Measurements from ENCODE around the gene CCL22. TPM values are rescaled to one million over a fixed set of nuclear protein-coding genes. Genes with fewer than 3 reads are reported as not detected.
"Not testable (repeated sequence)": the region's sequence is repeated elsewhere in the genome, so short reads cannot be mapped to it uniquely, and the experiment has no call there.

Gene CCL22
- total and polyA plus RNA-seq, 2 of the 4 experiments (the other 2 are of a cell fraction) = not detected

DNA sequence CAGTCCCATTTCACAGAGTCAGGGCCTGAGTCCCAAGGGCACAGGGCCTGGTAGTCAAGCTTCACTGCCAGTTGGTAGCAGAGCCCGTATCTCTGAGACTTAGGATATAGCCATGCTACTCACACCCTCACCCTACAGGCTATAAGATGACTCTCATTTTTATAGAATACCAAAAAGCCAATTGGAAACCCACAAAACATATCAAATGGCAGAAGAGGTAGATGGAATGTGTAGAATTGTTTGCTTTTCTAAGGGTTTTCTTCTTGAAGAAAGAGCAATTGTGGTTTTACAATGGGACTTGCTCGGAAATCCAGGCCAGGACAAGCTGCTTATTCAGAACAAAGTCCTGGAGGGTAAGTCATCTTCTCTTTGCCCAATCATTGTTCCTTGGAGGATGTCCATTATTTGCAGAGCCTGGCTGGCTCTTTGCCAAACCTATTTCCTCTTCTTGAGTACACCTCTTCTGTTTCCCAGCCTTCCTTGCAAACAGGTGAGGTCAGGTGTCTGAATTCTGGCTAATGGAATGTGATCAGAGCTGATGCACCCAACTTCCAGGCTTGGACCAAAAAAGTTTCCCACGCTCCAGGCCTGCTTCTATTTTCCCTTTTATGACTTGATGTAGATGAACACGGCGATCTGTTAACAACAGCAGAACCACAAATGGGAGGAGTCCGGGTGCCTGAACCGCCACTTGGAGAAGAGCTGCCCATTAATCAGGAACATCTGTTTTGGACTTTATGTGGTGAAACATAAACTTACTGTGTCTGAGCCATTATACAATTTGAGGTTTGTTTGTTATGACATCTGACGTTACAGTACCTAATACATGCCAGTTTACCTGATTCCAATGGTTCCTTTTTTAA is 16.9 kb upstream of the CCL22 start:
- Histone ChIP-seq H2AK5ac (ENCODE audit: low read depth, low read length) (no peak overlapping the region), H3K79me1 (ENCODE audit: low read depth in 1 of 2, low read length in 2 of 2) (no peaks in the 10 kb centered on the region), H4K5ac (ENCODE audit: low read depth, low read length) (no peak overlapping the region), H2BK15ac (ENCODE audit: low read depth, low read length) (no peak overlapping the region), H3K9me3 (ENCODE audit: control insufficient read depth, insufficient read depth, low read length) (peaks cover 5% of the 10 kb centered on the region), H2AFZ (replicated peaks; ENCODE audit: low read length, poor library complexity) (no peak overlapping the region), H3K14ac (replicated peaks; ENCODE audit: low read depth, low read length) (no peak overlapping the region), H3K23ac (ENCODE audit: low read depth, low read length) (no peak overlapping the region), H2BK120ac (ENCODE audit: low read depth, low read length) (no peak overlapping the region), H2AK9ac (replicated peaks; ENCODE audit: low read depth, low read length, poor library complexity) (no peak overlapping the region), H3K9ac (ENCODE audit: low read depth, low read length) (no peak overlapping the region), H4K20me1 (ENCODE audit: insufficient read depth, low read length) (peaks cover 20% of the 10 kb centered on the region), H3K27me3 (ENCODE audit: control insufficient read depth, insufficient read depth, low read length) (peaks cover 39% of the 10 kb centered on the region), H3K4ac (ENCODE audit: low read depth, low read length) (no peak overlapping the region), H4K91ac (ENCODE audit: insufficient read depth, low read depth, low read length) (no peak overlapping the region), H4K8ac (ENCODE audit: low read depth in 2 of 2, low read length in 2 of 2) (no peak overlapping the region), H3K27ac (ENCODE audit: insufficient read depth, low read length) (no peak overlapping the region), H3K9me1 (ENCODE audit: insufficient read depth, low read length) (peaks cover 9% of the 10 kb centered on the region), H3K4me3 (ENCODE audit: insufficient read depth, low read depth, low read length) (no peak overlapping the region), H3K4me1 (ENCODE audit: control insufficient read depth, insufficient read depth, low read length) (peaks cover 8% of the 10 kb centered on the region), H3K56ac (ENCODE audit: extremely low read depth, insufficient read depth, low read length) (no peak overlapping the region), H3K36me3 (ENCODE audit: control insufficient read depth, insufficient read depth, low read length) (no peaks in the 10 kb centered on the region), H2BK20ac (ENCODE audit: low read depth, low read length) (no peak overlapping the region), H2BK5ac (ENCODE audit: low read depth, low read length, poor library complexity, severe bottlenecking) (no peak overlapping the region), H3K18ac (ENCODE audit: low read depth, low read length) (no peak overlapping the region), H3K4me2 (ENCODE audit: low read depth, low read length) (0 out of 2 replicates have a peak overlapping the region, but pooled peaks have one; percentile 19)
- DNase-seq (peak; percentile 86), ATAC-seq (ENCODE audit: low read depth) (peak; percentile 77)
- intact Hi-C loops (cut with micrococcal nuclease) (no loop called here), dilution Hi-C loops (cut with HindIII; ENCODE audit: low sequenced_read_pairs, unreplicated experiment) (no loop called here), in situ Hi-C loops (cut with MboI; ENCODE audit: low sequenced_read_pairs) (no loop called here)
- POLR2A ChIA-PET (ENCODE audit: unreplicated experiment) = no interaction called here
- 35% methylated on average over 4 of the region's 8 CpGs; no CpG with 5 or more reads in 1 of the 2 experiments for WGBS, 2 experiments (ENCODE audit: extremely low coverage in 2 of 2, insufficient read length in 1 of 2)
- BruUV-seq (replicated peaks) = no TSS peak
- TF ChIP-seq CTCF (conservative IDR thresholded peaks at IDR 0.05; ENCODE audit: low read depth, low read length) = no peak
- 0 out of 2 replicates have a peak, but pooled peaks have one; percentile 2 for TF ChIP-seq MAFK (IDR thresholded peaks at IDR 0.05; ENCODE audit: low read depth, low read length)
- CTCF ChIA-PET = interaction anchor here (0.7 to 1.1 kb wide), 2 partner anchors 11 to 81 kb away, joined by 3 read pairs; no protein-coding TSS in a partner anchor

- H3K36me3 ChIP-seq (ENCODE audit: control insufficient read depth, insufficient read depth, low read length); in situ Hi-C loops (cut with MboI; ENCODE audit: low sequenced_read_pairs); H2AFZ ChIP-seq (replicated peaks; ENCODE audit: low read length, poor library complexity); H3K9ac ChIP-seq (ENCODE audit: low read depth, low read length); intact Hi-C loops (cut with micrococcal nuclease); H2BK20ac ChIP-seq (ENCODE audit: low read depth, low read length); H2AK9ac ChIP-seq (replicated peaks; ENCODE audit: low read depth, low read length, poor library complexity); H2BK120ac ChIP-seq (ENCODE audit: low read depth, low read length); H2BK15ac ChIP-seq (ENCODE audit: low read depth, low read length); H3K27ac ChIP-seq (ENCODE audit: insufficient read depth, low read length); H3K4ac ChIP-seq (ENCODE audit: low read depth, low read length); CTCF ChIA-PET; H3K79me1 ChIP-seq (ENCODE audit: low read depth in 1 of 2, low read length in 2 of 2); H2BK5ac ChIP-seq (ENCODE audit: low read depth, low read length, poor library complexity, severe bottlenecking); H4K8ac ChIP-seq (ENCODE audit: low read depth in 2 of 2, low read length in 2 of 2); H3K4me2 ChIP-seq (ENCODE audit: low read depth, low read length); H3K4me1 ChIP-seq (ENCODE audit: control insufficient read depth, insufficient read depth, low read length); H3K56ac ChIP-seq (ENCODE audit: extremely low read depth, insufficient read depth, low read length); H3K9me1 ChIP-seq (ENCODE audit: insufficient read depth, low read length); DNase-seq; H3K23ac ChIP-seq (ENCODE audit: low read depth, low read length); ATAC-seq (ENCODE audit: low read depth); H3K4me3 ChIP-seq (ENCODE audit: insufficient read depth, low read depth, low read length); H4K91ac ChIP-seq (ENCODE audit: insufficient read depth, low read depth, low read length); H3K18ac ChIP-seq (ENCODE audit: low read depth, low read length); H4K5ac ChIP-seq (ENCODE audit: low read depth, low read length); POLR2A ChIA-PET (ENCODE audit: unreplicated experiment); H2AK5ac ChIP-seq (ENCODE audit: low read depth, low read length); BruUV-seq (replicated peaks); H3K9me3 ChIP-seq (ENCODE audit: control insufficient read depth, insufficient read depth, low read length); dilution Hi-C loops (cut with HindIII; ENCODE audit: low sequenced_read_pairs, unreplicated experiment); H3K14ac ChIP-seq (replicated peaks; ENCODE audit: low read depth, low read length): not testable (repeated sequence)
- Histone ChIP-seq H3K27me3 (ENCODE audit: control insufficient read depth, insufficient read depth, low read length) (peaks cover 43% of the 10 kb centered on the region), H4K20me1 (ENCODE audit: insufficient read depth, low read length) (peaks cover 20% of the 10 kb centered on the region)
- WGBS, 2 experiments (ENCODE audit: extremely low coverage in 2 of 2, insufficient read length in 1 of 2) = 100% methylated on average over 5 of the region's 9 CpGs; no CpG with 5 or more reads in 1 of the 2 experiments
Measured at GRCh38 chr16:57342606-57343005, 16.0 kb upstream of the CCL22 start.

Measured in IMR-90 (cell line).